ENCODE results near the gene CREB3L2.
"Not testable (repeated sequence)": the region's sequence is repeated elsewhere in the genome, so short reads cannot be mapped to it uniquely, and the experiment has no call there.

Gene CREB3L2

DNA sequence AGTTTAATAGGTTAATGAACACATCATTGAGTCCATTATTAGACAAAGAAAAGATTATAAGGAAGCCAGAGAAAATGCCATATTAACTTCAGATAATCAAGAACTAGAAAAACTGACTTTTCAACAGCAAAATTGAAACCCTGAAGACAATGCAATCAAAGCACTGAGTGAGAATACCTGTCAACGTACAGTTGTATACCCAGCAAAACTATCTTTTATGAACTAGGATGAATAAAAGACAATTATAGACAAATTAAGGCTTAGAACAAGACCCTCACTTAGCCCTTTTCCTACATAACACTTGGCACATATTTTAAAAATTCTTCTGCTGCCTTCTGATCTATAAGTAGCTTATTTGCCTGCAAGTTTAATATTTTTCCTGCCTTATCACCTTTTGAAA lies 136.1 kb downstream of the CREB3L2 start:
- DNase-seq: no peak

DNA sequence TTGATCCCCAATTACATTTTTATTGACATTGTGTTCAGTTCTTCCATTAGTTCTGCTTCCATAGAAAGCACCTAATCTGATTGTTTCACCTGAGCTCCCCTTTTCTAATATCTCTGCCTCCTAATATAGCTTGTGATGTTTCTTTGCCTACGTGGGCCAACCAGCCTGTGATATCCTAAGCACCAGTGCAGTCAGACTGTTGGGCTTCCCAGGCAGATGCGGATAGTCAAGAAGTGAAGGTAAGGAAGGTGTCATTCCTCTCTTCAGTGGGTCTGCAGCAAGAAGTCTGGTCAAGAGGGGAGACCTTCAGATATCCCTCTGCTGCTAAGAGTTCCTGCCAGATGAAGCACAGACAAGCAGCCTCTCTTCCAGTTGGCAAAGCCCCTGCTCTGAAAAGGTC lies 138.9 kb downstream of the CREB3L2 start:
- no peak for DNase-seq

- DNase-seq: no peak
Measured at GRCh38 chr7:137862358-137862757, 139.5 kb downstream of the CREB3L2 start.

GRCh38 chr7:137860542-137860941 lies 141.3 kb downstream of the CREB3L2 start:
- DNase-seq: no peak

GRCh38 chr7:137853053-137853452 lies 148.8 kb downstream of the CREB3L2 start:
- no peak for DNase-seq

GRCh38 chr7:137852108-137852507 lies 149.8 kb downstream of the CREB3L2 start:
- DNase-seq: no peak

- no peak for DNase-seq
Measured at GRCh38 chr7:137850972-137851945, 150.6 kb downstream of the CREB3L2 start.

DNA sequence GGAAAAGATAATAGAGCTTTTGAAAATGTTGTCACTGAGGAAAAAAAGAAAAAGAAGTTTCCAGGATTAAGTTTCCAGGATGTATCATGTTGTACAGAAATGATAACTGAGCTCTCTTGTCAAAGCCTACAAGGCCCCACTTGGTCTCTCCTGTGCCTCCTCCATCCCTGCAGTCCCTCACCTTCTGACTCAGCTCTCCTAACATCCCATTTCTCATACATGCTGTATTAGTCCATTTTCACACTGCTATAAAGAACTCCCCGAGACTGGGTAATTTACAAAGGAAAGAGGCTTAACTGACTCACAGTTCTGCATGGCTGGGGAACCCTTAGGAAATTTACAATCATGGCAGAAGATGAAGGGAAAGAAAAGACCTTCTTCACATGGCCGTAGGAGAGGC lies 151.3 kb downstream of the CREB3L2 start:
- no peak for DNase-seq

- DNase-seq: no peak
Measured at GRCh38 chr7:137848095-137848494, 153.8 kb downstream of the CREB3L2 start.

DNA sequence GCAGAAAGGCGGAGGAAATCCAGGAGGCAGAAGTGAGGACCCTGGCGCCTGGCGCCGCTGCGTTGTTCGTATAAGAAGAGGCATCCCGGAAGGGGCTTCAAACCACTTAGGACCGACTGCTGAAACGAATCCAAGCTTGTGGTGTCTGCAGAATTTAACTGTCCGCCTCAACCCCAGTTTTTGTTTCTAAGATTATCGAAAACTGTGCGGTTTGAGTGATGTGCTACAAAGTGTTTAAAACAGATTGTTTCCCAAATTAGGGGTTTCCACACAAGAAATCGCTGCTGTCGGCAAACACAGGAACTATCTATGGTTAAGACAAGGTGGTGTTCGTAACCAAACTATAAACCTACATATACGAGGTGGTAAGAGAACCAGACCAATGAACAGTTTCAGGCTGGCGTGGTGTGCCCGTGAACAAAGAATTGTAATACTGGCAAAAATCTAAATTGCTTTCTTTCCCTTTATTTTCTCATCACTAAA lies 154.3 kb downstream of the CREB3L2 start:
- DNase-seq: no peak

DNA sequence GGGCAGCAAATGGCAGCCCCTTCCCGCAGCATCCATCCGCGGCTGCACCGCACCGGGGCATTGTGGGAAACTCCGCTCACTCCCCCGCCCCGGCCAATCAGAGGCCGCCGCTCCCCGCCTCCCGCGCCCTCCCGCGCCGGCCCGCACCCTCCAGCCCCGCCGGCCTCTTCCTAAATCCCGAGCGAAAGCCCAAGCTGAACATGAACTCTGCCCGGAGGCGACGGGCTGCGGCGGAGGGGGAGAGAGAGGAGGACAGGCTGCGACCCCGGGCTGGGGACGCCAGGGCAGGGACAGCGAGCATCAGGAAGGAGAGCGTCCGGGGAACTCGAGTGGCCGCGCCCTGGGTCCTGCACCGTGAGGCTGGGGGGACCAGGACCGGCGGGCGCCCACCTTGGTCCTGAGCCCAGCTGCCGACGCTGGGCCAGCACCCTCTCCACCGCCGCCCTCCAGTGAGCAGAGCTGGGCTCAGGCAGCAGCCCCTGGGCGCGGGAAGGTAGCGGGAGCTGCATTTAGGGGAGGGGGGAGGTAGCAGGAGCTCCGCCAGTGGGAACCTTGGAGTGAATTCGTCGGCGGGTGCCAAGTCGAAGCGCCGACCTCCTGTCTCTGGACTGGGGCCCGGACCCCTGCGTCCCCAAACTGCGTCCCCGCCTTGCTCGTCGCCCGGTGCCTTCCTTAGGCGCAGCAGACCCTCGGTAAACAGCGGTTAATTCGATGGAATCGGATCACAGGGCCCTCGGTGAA lies 154.9 kb downstream of the CREB3L2 start, which contains the start of gene DGKI:
DGKI (minus strand) TSS at position 148 of the 741 bp plus-strand sequence.
- no peak for DNase-seq

DNA sequence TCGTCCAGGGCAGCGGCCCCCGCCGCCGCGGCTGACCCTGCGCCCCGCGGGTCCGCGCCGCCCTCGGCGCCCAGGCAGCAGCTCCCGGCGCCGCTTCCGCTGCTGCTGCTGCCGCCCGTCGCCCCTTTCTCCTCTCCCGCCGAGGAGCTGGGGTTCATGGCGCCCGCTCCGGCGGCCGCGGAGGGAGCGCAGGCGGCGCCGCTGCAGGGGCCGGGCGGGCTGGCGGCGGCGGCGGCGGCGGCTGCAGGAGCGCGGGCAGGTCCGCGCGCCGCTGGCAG lies 155.4 kb downstream of the CREB3L2 start:
- DNase-seq: no peak

- DNase-seq: no peak
Measured at GRCh38 chr7:137844677-137845425, 157.0 kb downstream of the CREB3L2 start.

GRCh38 chr7:137839903-137840779 lies 161.7 kb downstream of the CREB3L2 start:
- DNase-seq: no peak

DNA sequence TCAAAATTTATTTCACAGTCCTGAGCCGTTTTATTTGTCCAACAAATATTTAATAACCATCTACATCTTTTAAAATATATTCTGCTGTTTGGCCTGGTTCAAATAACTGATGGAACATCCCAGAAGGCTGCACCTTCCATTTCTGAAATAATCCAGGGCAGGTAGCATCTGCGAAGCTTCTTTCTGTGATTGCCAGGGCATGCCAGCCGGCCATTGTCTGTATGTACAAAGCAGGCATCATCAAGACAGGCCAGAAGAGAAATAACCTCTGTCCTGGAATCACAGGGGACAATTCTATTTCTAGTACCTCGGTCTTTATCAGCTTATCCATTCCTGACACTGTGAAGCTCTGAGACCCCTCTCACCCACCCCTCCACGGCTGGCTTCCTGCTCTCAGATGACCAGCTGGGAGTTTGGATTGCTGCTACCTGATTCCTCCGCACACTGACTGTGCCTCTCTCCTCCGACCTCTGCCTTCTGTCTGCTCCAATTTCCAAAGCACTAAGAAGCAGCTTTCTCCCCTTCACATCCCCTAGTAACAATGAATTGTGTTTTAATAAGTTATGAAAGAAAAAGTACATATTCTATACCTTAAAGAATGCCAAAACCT lies 163.1 kb downstream of the CREB3L2 start:
- no peak for DNase-seq

- no peak for DNase-seq
Measured at GRCh38 chr7:137836541-137836940, 165.3 kb downstream of the CREB3L2 start.

- no peak for DNase-seq
Measured at GRCh38 chr7:137836113-137836509, 165.8 kb downstream of the CREB3L2 start.

GRCh38 chr7:137835486-137836112 lies 166.3 kb downstream of the CREB3L2 start:
- DNase-seq: no peak

DNA sequence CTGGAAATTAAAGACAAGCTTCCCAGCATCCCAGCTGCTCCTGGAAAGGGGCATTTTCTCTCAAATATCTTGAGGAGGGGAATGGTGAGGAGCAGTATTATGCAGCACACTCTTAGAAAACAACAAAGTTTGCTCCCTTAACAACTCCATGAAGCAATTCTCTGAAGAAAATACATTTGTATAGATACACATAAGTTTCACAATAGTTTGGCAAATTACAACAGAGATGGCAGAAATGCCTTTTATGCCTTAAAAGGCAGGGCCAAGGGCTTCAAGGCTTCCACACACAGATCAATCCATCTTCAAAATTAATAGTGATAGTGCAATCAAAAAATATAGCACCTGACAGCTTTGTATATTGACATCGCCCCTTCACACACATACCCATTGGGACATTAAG lies 167.3 kb downstream of the CREB3L2 start:
- no peak for DNase-seq

GRCh38 chr7:137832990-137833389 lies 168.9 kb downstream of the CREB3L2 start:
- not testable (repeated sequence) for DNase-seq

GRCh38 chr7:137832382-137832781 lies 169.5 kb downstream of the CREB3L2 start:
- DNase-seq: no peak

Data from SHP77 (cell line).